ENCODE measurements around the gene MYH11.

MYH11 gene

DNA sequence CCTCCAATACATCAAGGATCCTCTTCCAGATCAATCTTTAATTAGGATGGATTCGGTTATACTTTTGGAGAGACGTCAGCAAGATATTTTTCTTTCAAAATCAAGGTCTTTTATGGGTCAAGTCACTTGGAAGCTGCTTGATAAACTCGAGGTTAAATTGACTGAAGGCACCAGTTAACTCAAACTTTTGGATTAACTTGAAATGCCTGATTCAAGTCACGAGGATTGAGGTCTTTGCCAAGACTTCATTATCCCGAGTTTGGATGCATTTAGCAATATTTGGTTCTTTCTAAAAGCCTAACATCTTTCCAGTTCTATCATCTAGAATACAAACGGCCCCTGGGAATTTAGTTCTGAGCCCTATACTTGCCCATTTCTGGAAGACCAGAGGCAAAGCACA lies 82.9 kb downstream of the MYH11 start:
- no peak for DNase-seq

DNA sequence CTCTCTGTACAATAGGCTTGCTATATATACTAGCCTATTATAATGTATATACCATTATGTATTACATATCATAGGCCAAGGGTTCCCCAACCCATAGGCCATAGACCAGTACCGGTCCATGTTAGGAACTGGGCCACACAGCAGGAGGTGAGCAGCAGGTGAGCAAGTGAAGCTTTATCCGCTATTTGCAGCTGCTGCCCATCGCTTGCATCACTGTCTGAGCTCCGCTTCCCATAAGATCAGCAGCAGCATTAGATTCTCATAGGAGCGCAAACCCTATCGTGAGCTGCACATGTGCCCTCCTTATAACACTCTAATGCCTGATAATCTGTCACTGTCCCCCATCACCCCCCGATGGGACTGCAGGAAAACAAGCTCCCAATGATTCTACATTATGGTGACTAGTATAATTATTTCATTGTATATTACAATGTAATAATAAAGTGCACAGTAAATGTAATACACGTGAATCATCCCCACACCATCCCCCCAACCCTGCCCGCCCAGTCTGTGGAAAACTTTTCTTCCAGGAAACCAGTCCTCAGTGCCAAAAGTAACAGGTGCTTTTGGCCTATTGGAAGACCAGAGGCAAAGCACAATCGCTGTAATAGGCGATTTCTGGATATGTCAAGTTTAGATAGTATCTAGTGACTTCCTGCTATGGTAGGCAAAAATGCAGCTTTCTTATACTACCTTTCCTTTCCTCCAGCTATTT lies 84.1 kb downstream of the MYH11 start:
- DNase-seq = no peak

DNA sequence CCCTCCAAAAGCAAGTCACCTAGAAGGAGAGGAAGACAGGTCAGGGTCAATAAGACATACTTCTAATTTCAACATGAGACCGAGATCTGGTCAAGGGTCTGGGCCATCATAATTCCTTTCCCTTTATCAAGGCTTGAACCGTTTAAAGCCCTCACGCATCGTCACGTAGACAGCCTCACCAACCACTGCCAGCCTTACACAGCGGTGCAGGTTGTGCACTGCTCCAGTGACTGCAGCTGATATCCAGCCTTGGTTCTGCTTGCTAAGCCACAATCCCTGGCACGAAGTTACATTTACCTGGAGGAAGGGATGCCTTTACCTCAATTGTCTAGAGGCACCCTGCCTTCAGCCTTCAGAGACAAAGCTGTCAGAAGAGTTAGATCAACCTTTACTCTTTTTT lies 85.1 kb downstream of the MYH11 start:
- no peak for DNase-seq

DNA sequence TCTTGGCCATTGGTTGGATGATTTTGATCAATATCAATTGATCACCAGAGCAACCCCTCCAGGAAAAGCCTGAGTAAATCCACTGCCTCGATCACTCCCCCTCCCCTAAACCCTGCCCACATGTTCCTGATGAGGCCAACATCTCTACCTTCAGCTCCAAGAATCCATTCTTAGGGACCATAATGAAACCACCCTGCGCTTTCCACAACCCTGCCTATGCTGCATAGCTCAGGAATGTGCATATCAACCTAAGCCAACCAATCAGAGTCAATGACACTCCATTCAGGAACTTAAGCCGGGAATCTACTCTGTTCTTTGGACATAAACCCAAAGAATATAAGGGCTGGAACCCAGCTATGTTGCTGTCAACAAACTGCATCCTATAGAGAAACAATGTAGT lies 86.3 kb downstream of the MYH11 start:
- no peak for DNase-seq

DNA sequence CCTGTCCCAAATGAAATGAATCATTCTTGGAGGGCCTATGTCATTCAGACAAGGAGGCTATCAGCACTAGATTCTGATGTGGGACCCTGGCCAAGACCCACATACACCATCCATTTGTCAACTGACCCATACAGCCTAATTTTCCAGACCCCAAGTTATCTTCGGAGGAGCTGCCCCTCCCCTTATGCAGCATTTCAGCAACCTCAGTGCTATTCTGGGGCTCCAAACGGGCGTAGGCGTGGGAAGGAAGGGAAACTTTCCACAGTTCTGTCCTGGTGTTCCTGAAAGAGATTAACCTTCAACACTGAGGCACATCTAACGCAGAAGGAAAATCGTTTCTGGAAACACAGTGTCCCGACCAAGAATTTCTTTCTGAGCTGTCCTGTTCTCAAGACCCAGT lies 86.7 kb downstream of the MYH11 start:
- DNase-seq = no peak

DNA sequence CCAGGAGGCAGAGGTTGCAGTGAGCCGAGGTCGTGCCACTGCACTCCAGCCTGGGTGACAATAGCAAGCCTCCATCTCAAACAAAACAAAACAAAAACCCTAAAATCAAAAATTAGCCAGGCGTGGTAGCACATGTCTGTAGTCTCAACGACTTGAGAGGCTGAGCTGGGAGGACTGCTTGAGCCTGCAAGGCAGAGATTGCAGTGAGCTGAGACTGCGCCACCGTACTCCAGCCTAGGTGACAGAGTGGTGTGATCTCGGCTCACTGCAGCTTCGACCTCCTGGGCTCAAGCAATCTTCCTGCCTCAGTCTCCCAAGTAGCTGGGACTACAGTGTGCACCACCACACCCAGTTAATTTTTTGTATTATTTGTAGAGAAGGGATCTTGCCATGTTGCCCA lies 87.6 kb downstream of the MYH11 start:
- no peak for DNase-seq

DNA sequence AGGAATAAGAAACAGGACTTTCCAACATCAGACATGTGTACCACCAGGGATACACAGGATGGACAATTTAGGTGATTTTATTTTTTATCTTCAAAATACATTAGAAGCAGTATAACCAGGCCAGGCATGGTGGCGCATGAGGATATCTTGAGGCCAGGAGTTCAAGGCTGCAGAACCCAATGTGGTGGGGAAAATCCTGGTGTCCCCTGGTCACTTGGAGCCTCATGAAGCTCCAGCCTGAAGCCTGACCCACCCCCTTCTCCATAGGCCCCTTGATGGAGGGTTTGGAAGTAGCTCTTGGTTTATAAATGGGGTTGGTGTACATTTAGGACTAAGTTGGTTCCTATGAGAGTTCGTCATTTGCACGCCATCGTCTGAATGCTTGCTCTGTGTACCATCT lies 88.6 kb downstream of the MYH11 start:
- no peak for DNase-seq

DNA sequence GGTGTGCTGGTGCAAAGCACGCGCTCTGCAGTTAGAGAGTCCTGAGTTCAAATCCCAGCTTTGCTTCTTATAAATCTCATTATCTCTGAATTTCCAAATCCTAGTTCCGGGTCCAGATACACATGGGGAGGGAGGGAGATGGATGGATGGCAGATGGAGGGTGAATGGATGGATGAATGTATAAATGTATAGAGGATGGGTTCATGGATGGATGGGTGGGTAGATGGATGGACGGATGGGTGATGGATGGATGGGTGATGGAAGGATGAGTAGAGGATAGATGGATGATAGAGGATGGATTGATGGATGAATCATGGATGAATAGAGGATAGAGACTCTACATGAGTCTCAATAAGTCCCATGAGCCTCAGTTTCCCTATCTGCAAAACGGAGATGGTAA lies 89.9 kb downstream of the MYH11 start:
- no peak for DNase-seq

DNA sequence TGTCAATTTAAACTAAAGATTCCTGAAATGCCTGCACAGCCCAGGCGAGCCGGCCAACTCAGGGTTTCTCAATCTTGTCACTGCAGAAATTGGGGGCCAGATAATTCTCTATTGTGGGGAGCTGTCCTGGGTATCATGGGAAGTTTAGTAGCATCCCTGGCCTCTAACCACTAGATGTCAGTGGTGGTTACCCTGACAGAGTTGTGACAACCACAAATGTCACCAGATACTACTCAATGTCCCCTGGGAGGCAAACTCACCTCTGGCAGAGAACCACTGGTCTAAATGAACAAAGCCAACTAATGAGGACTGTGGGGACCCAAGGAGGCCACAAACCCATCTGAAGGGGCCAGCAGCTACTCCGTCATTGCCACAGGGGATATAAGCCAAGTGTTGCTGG lies 90.9 kb downstream of the MYH11 start:
- no peak for DNase-seq

DNA sequence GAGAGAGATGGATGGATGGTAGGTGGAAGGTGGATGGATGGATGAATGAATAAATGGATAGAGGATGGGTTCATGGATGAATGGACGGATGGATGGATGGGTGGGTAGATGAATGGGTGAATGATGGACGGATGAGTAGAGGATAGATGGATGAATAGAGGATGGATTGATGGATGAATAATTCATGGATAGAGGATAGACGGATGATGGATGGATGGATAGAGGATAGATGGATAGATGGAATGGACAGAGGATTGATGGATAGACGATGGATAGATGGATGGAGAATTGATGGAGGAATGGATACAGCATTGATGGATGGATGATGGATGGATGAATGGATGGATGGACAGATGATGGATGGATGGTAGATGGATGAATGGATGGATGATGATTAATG lies 91.7 kb downstream of the MYH11 start:
- DNase-seq = no peak

DNA sequence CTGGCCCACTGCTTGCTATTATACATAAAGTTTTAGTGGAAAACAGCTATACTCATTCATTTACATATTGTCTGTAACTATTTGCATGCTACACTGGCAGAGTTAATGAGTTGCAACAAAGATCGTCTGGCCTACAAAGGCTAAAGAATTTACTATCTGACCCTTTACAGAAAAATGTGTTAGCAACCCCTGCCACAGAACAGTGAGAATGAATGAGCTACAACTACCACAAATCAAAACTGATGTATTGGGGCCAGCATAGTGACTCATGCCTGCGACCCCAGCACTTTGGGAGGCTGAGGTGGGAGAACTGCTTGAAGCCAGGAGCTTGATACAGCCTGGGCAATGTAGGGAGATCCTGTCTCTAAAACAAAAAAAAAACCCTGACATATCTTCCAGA lies 92.7 kb downstream of the MYH11 start:
- DNase-seq = no peak

DNA sequence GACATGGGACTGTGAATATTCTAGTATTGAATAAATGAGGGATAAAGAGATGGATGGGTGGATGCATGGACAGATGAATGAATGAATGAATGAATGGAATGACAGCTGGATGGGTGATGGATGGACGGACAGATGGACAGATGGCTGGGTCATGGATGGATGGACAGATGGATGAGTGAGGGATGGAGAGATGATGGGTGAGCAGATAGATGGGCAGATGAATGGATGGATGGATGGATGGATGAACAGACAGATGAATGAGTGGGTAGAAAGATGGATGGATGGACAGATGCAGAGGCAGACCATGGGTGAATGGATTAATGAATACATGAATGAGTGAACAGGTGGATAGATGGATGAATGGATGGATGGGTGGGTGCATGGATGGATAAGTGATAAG lies 96.7 kb downstream of the MYH11 start:
- no peak for DNase-seq

DNA sequence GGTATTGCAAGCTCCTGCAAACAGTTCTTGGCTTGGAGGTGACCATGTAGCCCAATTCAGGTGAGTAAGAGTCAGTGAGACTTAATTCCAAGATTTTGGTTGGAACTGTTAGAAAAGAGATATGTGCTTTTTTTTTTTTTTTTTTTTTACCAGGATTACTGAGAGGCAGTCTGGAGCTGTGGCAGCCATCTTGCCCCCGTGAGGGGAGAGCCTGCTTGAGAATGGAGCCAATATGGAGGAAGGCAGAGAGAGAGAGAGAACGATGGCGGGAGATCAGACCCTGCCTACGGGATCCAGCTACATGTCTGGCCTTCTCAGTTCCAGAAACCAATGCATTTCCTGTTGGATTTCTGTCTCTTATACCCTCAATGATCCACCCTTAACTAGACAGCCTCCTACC lies 97.8 kb downstream of the MYH11 start:
- no peak for DNase-seq

DNA sequence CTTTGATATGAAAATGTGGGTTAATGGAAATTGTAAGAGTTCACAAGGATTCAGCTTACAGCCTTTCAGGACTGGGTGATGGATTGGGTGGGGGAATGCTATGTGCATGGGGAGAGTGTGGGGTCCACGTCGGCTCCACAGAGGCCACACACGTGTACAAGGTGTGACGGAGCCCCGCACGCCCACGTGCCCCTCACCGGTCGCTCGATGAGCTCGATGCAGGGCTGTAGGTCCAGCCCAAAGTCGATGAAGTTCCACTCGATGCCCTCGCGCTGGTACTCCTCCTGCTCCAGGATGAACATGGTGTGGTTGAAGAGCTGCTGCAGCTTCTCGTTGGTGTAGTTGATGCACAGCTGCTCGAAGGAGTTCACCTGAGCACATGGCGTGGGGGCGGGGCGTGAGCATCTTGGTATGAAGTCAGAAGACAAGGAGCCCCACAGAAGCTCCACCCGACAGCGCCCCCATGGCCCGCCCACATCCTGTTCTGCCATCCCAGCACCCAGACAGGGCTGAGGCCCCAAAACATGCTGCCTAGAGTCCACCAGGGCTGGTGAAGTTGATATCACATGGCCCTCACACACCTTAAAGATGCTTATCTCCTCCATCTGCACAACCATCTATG lies 99.1 kb downstream of the MYH11 start:
- no peak for DNase-seq

DNA sequence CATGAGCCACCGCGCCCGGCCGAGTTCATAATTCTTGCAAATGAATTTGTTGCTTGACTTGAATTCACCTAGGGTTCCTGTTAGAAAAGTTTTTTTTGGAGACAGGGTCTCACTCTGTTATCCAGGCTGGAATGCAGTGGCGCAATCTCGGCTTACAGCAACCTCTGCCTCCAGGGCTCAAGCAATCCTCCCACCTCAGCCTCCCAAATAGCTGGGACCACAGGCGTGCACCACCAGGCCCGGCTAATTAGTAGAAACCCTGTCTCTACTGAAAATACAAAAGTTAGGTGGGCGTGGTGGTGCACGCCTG lies 99.8 kb downstream of the MYH11 start:
- DNase-seq = no peak

DNA sequence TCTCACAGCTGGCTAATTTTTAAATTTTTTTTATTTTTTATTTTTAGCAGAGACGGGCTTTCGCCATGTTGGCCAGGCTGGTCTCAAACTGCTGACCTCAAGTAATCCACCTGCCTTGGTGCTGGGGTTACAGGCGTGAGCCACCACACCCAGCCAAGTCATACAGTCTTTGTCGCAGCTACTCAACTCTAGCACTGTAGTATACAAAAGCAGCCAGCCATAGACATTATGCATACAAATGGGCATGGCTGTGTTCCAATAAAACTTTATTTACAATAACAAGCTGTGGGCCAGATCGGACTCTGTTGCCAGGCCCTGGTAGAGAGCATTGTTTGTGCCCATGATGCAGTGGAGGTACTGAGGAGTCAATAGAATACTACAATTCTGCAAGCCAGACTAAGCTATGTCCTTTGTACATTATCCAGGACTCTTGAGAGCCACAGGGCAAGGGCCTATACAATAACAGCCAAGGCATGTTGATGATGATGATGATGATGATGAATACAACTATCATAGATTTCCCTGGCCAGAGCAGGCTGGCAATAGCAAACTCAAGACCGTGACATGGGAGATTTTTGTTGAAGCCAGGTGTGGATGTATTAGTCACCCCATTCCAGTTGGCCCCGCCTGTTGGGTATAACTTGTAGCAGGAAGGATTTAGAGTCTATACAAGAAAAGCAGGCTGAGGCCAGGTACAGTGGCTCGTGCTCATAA lies 101.8 kb downstream of the MYH11 start:
- DNase-seq = no peak

DNA sequence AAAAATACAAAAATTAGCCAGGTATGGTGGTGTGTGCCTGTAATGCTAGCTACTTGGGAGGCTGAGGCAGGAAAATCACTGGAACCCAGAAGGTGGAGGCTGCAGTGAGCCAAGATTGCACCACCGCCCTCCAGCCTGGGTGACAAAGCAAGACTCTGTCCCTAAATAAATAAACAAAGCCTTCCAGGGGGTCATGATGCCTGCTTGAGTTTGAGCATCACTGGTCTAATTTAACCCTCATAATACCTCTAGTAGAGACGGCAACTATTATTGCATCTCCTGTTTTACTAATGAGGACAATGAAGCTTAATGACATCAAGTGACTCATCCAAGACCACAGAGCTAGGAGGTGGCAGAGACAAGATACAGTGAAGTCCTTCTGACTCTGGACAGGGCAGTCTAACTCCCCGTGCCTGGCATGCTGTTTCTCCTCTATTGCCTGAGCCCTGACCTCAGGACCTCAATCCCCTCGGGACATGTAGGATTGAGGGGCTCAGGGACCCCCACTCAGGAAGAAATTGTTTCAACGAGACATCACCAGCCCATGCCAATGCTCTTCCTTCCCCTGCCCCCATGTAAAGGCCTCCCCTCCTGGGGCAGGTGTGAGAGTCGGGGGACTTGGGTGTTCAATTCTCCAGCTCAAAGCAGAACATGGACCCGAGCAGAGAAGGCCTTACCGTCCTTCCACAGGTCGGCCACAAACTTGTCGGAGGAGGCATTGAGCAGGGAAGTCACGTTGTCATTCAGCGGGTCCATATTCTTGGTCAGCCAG lies 103.9 kb downstream of the MYH11 start:
- DNase-seq = no peak

DNA sequence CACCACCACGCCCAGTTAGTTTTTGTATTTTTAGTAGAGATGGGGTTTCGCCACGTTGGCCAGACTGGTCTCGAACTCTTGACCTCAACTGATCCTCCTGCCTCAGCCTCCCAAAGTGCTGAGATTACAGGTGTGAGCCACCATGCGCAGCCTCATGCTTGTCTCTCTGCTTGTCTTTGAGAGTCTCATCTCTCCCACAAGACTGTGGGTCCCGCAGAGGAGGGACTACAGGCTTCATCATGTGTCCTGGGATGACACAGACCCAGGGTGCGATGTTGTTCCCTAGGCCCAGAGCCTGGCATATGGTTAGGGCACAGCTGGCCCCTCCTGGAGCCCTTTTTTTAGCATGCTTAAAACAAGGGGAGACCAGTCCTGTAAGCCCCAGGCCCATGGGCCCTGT lies 104.9 kb downstream of the MYH11 start:
- no peak for DNase-seq

DNA sequence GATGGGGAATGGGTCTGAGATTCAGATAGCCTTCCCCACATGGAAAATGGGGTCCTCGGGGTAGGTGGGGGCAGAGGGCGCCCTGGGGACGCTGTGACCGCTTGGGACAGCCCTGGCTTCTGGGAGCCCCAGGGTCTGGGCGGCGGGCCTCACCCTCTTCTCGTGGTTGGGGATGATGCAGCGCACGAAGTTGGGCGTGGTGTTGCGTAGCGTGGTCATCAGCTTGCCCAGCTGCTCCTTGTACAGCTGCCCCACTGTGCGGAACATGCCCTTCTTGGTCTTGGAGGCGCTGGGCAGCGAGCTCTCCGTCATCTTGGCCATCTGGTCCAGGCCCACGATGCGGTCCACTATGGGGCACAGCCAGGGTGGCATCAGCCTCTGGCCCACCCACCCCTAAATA lies 106.8 kb downstream of the MYH11 start:
- DNase-seq = no peak

DNA sequence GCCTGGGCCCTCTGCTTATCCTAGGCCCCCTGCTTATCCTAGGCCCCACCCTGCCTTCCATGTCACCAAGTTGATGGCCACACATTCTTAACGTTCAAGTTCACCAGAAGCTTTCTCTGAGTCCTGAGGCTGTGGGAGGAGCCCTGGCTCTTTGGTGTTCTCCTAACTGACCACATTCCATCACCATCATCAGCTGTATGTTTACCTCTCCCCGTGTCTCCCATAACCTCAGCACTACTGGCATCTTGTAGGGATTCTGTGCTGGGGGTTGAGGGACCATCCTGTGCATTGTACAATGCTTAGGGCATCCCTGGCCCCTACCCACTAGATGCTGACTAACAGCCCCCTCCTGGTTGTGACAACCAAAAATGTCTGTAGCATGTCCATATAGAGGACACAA lies 107.5 kb downstream of the MYH11 start:
- DNase-seq = no peak

DNA sequence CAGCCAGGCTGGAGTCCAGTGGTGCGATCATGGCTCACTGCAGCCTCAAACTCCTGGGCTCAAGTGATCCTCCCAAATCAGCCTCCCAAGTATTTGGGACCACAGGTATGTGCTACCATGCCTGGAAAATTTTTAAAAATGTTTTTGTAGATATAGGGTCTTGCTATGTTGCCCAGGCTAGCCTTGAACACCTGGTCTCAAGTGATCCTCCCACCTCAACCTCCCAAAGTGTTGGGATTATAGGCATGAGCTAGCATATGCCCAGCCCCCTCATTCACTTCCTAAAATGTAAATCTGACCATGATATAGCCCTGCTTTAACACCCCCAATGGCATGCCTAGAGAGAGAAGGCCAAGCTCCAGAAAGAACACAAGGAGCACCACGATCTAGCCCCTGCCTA lies 108.2 kb downstream of the MYH11 start:
- no peak for DNase-seq

DNA sequence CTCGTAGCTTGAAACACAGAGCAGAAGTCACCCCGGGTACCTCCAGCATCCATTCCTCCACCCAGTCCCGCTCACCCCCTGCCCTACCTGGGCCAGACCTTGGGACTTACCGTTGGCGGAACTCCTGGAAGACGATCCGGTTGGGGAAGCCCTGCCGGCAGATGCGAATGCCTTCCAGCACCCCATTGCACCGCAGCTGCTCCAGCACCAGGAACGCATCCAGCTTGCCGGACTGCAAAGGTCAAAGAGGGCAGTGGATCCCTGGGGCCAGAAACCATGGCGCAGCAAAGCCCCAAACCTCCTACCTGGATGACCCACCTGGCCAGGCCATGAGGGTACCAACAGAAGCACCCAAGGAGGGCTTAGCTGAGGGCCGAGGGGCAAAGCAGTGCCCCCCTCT lies 108.9 kb downstream of the MYH11 start:
- DNase-seq = no peak

DNA sequence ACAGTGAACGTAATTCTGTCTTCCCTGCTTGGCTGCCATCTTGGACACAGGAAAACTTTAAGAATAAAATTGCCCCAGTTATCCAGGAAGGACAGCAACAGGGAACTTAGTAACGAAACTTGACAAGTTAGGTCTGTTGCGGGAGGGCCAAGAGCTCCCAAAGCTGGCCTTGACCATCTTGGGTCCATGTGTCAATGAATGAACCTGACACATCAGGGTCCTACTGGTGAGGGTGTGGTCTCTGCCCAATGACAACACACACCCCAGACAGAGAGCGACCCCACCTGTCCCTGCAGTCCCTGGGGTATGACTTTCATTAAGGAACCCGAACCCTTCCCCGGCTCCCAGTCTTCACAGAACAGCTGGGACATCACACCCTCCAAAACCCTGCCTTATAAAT lies 110.5 kb downstream of the MYH11 start:
- DNase-seq = no peak

DNA sequence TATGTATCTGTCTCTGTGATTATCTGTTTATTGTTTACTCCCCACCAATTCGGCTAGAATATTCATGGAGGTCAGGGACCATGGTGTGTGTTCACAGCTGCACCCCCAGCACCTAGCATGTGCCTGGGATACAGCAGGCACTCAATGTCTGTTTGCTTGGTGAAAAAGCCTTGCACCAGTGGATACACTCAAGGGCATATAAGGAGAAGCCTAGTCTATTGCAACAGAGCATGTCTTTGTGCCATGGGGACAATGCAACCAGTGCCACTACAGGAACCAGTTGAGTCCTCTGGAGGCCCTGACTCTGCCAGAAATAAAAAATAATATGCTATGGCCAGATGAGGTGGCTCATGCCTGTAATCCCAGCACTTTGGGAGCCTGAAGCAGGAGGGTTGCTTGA lies 113.2 kb downstream of the MYH11 start:
- DNase-seq = no peak
